ENCODE measurements around the gene SESTD1.
"Not testable (repeated sequence)": the region's sequence is repeated elsewhere in the genome, so short reads cannot be mapped to it uniquely, and the experiment has no call there.

SESTD1 gene

GRCh38 chr2:179098080-179098689, 166.4 kb downstream of the SESTD1 start:
- DNase-seq, result no peak

GRCh38 chr2:179097131-179097530, 167.5 kb downstream of the SESTD1 start:
- DNase-seq, result no peak

- DNase-seq, result peak; percentile 56
Measured at GRCh38 chr2:179096090-179096489, 168.5 kb downstream of the SESTD1 start.

- peak; percentile 9 for DNase-seq
Measured at GRCh38 chr2:179092912-179093311, 171.7 kb downstream of the SESTD1 start.

- DNase-seq, result no peak
Measured at GRCh38 chr2:179082697-179083096, 181.9 kb downstream of the SESTD1 start.

- DNase-seq, result no peak
Measured at GRCh38 chr2:179081954-179082353, 182.7 kb downstream of the SESTD1 start.

GRCh38 chr2:179072527-179072926, 192.1 kb downstream of the SESTD1 start:
- DNase-seq, result no peak

- no peak for DNase-seq
Measured at GRCh38 chr2:179071810-179072355, 192.7 kb downstream of the SESTD1 start.

- DNase-seq, result no peak
Measured at GRCh38 chr2:179070895-179071294, 193.7 kb downstream of the SESTD1 start.

- no peak for DNase-seq
Measured at GRCh38 chr2:179069685-179070084, 194.9 kb downstream of the SESTD1 start.

GRCh38 chr2:179068991-179069643, 195.5 kb downstream of the SESTD1 start:
- no peak for DNase-seq

GRCh38 chr2:179059026-179059700, 205.5 kb downstream of the SESTD1 start:
- no peak for DNase-seq

GRCh38 chr2:179057737-179058136, 206.9 kb downstream of the SESTD1 start:
- DNase-seq, result no peak

- not testable (repeated sequence) for DNase-seq
Measured at GRCh38 chr2:179053568-179053967, 211.1 kb downstream of the SESTD1 start.

Data from NCI-H526 treated with DMSO at 0.1 percent for 48 hours (cell line).